Body of pancreas (tissue), 4 donors: ENCODE results near the gene IL20RA.

Source experiments
- CTCF ChIP-seq, 7 experiments: fragments of 450-650 bp in 4 of 7; fragments of 200-600 bp in 3 of 7; sonication (generic) in 3 of 7; IDR thresholded peaks; one replicate each; pipeline ENCODE4 v1.5.1; 2016 to 2019; ENCODE audit warnings: antibody characterized with exemption in 7 of 7
- POLR2A ChIP-seq, 3 donors: fragments of 450-650 bp; IDR thresholded peaks; one replicate each; pipeline ENCODE4 v1.6.1; 2016; ENCODE audit warnings: antibody characterized with exemption in 3 of 3, mild to moderate bottlenecking in 2 of 3

GRCh38 chr6:136975089-136975715, 69.6 kb downstream of the IL20RA start:
- no peak for TF ChIP-seq CTCF (IDR thresholded peaks at IDR 0.05)
- TF ChIP-seq POLR2A (IDR thresholded peaks at IDR 0.05), result no peak
